Pancreas (tissue), 10 donors: ENCODE data around the gene RHEBL1. TPM values are rescaled to one million over a fixed set of nuclear protein-coding genes. Genes with fewer than 3 reads are reported as not detected.

Experiments
- ATAC-seq, 4 donors: fragments of 200-7000 bp; cut with Tn5 transposase; one replicate each; pipeline versions ENCODE4 v1.8.0 to v1.9.1; 2020; ENCODE audit warnings: mild to moderate bottlenecking in 4 of 4, moderate library complexity in 4 of 4
- DNase-seq, 6 donors: peaks; one replicate each; pipeline ENCODE4 v3.0.0-alpha.2; 2020
- FAIRE-seq: peaks from 2 replicates; lab custom pipeline; 2012; peaks lifted over from hg19 to GRCh38; lab: Jason Lieb, UNC
- H3K27ac ChIP-seq, 4 donors: fragments of 200-600 bp; sonication (generic); 1 replicate in 3 of 4; 2 replicates in 1 of 4; pipeline versions ENCODE4 v1.5.0 to v1.8.0; 2020
- H3K27me3 ChIP-seq, 4 donors: fragments of 200-600 bp; one replicate each; pipeline ENCODE4 v1.8.0; 2021
- H3K36me3 ChIP-seq, 3 donors: fragments of 200-600 bp; sonication (generic) in 1 of 3; one replicate each; pipeline versions ENCODE4 v1.5.0 to v1.8.0; 2020 to 2021
- H3K4me1 ChIP-seq, 3 donors: fragments of 200-600 bp; one replicate each; pipeline ENCODE4 v1.8.0; 2021
- H3K4me3 ChIP-seq, 4 donors: fragments of 200-600 bp; sonication (generic) in 2 of 4; one replicate each; pipeline versions ENCODE4 v1.5.0 to v1.8.0; 2020 to 2021
- H3K9me3 ChIP-seq, 4 donors: fragments of 200-600 bp; one replicate each; pipeline ENCODE4 v1.8.0; 2021
- CTCF ChIP-seq, 4 donors: fragments of 200-600 bp; sonication (generic) in 3 of 4; IDR thresholded peaks; one replicate each; pipeline versions ENCODE4 v1.5.0 to v1.8.0; 2021; ENCODE audit warnings: antibody characterized with exemption in 4 of 4
- WGBS, 2 donors: extraction: QIAGEN DNeasy Blood & Tissue Kit; methylation state at CpG; one replicate each; pipeline ENCODE4 v1.1.7; 2013; 5-methylcytosine and 5-hydroxymethylcytosine counted together
- intact Hi-C, 3 donors: fragments of 100-400 bp; cut with DNase I; formaldehyde crosslinking; loops; one replicate each; pipeline versions ENCODE4 v1.11.1 to v1.14.2; 2022
- polyA plus RNA-seq, 2 donors: library from polyadenylated mRNA; stranded (reverse); fragments of 200-250 nt; gene quantifications; one replicate each; pipeline ENCODE4 v1.2.3, GENCODE V29; 2013
- total RNA-seq, 6 donors: library from RNA; stranded (reverse); fragmentation: NEBNext Ultra II Directional in 4 of 6; extraction: Animal tissue kit (Norgen Biotek cat#: 25700) in 4 of 6; gene quantifications; one replicate each; pipeline versions ENCODE4 v1.2.1 to v1.2.4, GENCODE V29; 2021 to 2023
- donor health status: healthy with polysubstance abuse.
- donor health status: DM: no; HTN: no; CAD: no; lungs with moderate emphysema.
- donor health status: DM: no; HTN: no; CAD: no.
- donor health status: control.
- donor health status: control.
- donor health status: Bipolar disorder and iron deficiency.
- donor health status: DM: yes; HTN: yes; CAD: no.
- donor health status: DM: no; HTN: no; CAD: no.
- donor health status: DM: no; HTN: no; CAD: no.
- donor health status: DM: yes; HTN: yes; CAD: no.

Gene RHEBL1
- total and polyA plus RNA-seq, 8 donors = 0.14 to 0.63 (median 0.25) TPM; not detected in 3

GRCh38 chr12:49094160-49094974 is 24.6 kb upstream of the RHEBL1 start, which contains the start of gene DHH:
DHH (minus strand) TSS chr12:49094801; CDS start chr12:49094512, 289 bp downstream.
- H3K27ac ChIP-seq = no peak within 1 kb of the TSS
- WGBS, 2 donors = 1 to 2% methylated on average over 38 to 49 of the region's 49 CpGs
- intact Hi-C loops = no loop called here
- H3K27me3 ChIP-seq = peaks cover 0 to 20% (median 2%) of the 10 kb centered on the region in 4 donors
- no peaks in the 10 kb centered on the region for H3K36me3 ChIP-seq
- TF ChIP-seq CTCF (IDR thresholded peaks at IDR 0.05) = no peak
- H3K4me1 ChIP-seq = peaks cover 0 to 22% (median 6%) of the 10 kb centered on the region in 3 donors
- ATAC-seq (peak in 3 of 4 donors; percentile 18 to 44 (median 35)), FAIRE-seq (no peak), DNase-seq (peak in 3 of 6 donors; percentile 53 to 80 (median 62))
- H3K4me3 ChIP-seq = peak within 1 kb of the TSS in 1 of 4 donors; percentile 23
- no peaks in the 10 kb centered on the region for H3K9me3 ChIP-seq

- intact Hi-C loops = no loop called here
- DNase-seq = no peak
- H3K4me3 ChIP-seq = no peak overlapping the region
- H3K4me1 ChIP-seq = peaks cover 0 to 22% (median 6%) of the 10 kb centered on the region in 3 donors
- ATAC-seq = no peak
- no peaks in the 10 kb centered on the region for H3K36me3 ChIP-seq
- no peak for FAIRE-seq
- H3K27ac ChIP-seq = no peak overlapping the region
- no peaks in the 10 kb centered on the region for H3K9me3 ChIP-seq
- TF ChIP-seq CTCF (IDR thresholded peaks at IDR 0.05) = no peak
- WGBS, 2 donors = 11% methylated on average over 9 of the region's 9 CpGs
- H3K27me3 ChIP-seq = peaks cover 0 to 26% (median 4%) of the 10 kb centered on the region in 4 donors
Measured at GRCh38 chr12:49093792-49094159, 24.0 kb upstream of the RHEBL1 start.

GRCh38 chr12:49092816-49093406 is 23.1 kb upstream of the RHEBL1 start:
- peaks cover 0 to 28% (median 4%) of the 10 kb centered on the region in 4 donors for H3K27me3 ChIP-seq
- H3K27ac ChIP-seq = no peak overlapping the region
- no peak overlapping the region for H3K4me3 ChIP-seq
- WGBS, 2 donors = 38 to 46% methylated on average over 4 of the region's 4 CpGs
- H3K9me3 ChIP-seq = no peaks in the 10 kb centered on the region
- no peaks in the 10 kb centered on the region for H3K36me3 ChIP-seq
- intact Hi-C loops = no loop called here
- peaks cover 0 to 22% (median 6%) of the 10 kb centered on the region in 3 donors for H3K4me1 ChIP-seq
- no peak for ATAC-seq
- no peak for FAIRE-seq
- no peak for TF ChIP-seq CTCF (IDR thresholded peaks at IDR 0.05)
- no peak for DNase-seq

- no peak overlapping the region for H3K27ac ChIP-seq
- no peaks in the 10 kb centered on the region for H3K36me3 ChIP-seq
- no peak for TF ChIP-seq CTCF (IDR thresholded peaks at IDR 0.05)
- DNase-seq (peak in 2 of 6 donors; percentile 66 to 69), FAIRE-seq (no peak), ATAC-seq (peak in 2 of 4 donors; percentile 7 to 20)
- WGBS, 2 donors = 4 to 10% methylated on average over 28 to 32 of the region's 32 CpGs
- H3K27me3 ChIP-seq = peaks cover 0 to 28% (median 4%) of the 10 kb centered on the region in 4 donors
- peak overlapping the region in 1 of 4 donors; percentile 18 for H3K4me3 ChIP-seq
- H3K9me3 ChIP-seq = no peaks in the 10 kb centered on the region
- intact Hi-C loops = no loop called here
- peaks cover 0 to 22% (median 6%) of the 10 kb centered on the region in 3 donors for H3K4me1 ChIP-seq
Measured at GRCh38 chr12:49092086-49092815, 22.5 kb upstream of the RHEBL1 start.
